Measurements from ENCODE around the gene PCNX2.

Gene PCNX2

GRCh38 chr1:233019778-233020325 lies 275.7 kb downstream of the PCNX2 start:
- ChIA-PET POLR2A (no interaction called here), CTCF (interaction anchor here (0.6 to 0.7 kb wide), 2 partner anchors 378 to 1216 kb away, joined by 3 to 4 read pairs; no protein-coding TSS in a partner anchor)
- H3K4me3 ChIP-seq (ENCODE audit: low read depth, low read length): no peak overlapping the region
- H3K27ac ChIP-seq (ENCODE audit: extremely low read depth, low read depth, low read length): no peak overlapping the region
- H3K36me3 ChIP-seq (ENCODE audit: control insufficient read depth in 2 of 2, insufficient read depth in 1 of 2, low read length in 2 of 2): peaks cover 3 to 22% of the 10 kb centered on the region in 2 experiments; a peak in 2 of 3 replicates
- H3K9me3 ChIP-seq (ENCODE audit: control insufficient read depth, insufficient read depth, low read depth, low read length): no peaks in the 10 kb centered on the region
- H3K4me1 ChIP-seq (ENCODE audit: control insufficient read depth, insufficient read depth, low read length): peaks cover 6% of the 10 kb centered on the region; the same call in 1 of the 2 replicates
- TF ChIP-seq ZNF624 (tag by site-specific recombination; IDR thresholded peaks at IDR 0.05) (no peak), IKZF3 (tag by site-specific recombination; IDR thresholded peaks at IDR 0.05) (no peak), ZNF791 (tag by site-specific recombination; IDR thresholded peaks at IDR 0.05) (no peak), OSR2 (tag by site-specific recombination; IDR thresholded peaks at IDR 0.05) (no peak), PRDM6 (tag by site-specific recombination; IDR thresholded peaks at IDR 0.05) (no peak), ZNF704 (tag by site-specific recombination; IDR thresholded peaks at IDR 0.05) (no peak), ZNF658 (tag by site-specific recombination; IDR thresholded peaks at IDR 0.05) (no peak), ZNF645 (tag by site-specific recombination; IDR thresholded peaks at IDR 0.05) (no peak), ZNF585B (tag by site-specific recombination; IDR thresholded peaks at IDR 0.05) (no peak), ZNF529 (tag by site-specific recombination; IDR thresholded peaks at IDR 0.05; ENCODE audit: insufficient replicate concordance) (no peak), ZNF24 (tag by site-specific recombination; IDR thresholded peaks at IDR 0.05) (no peak), ZNF660 (tag by site-specific recombination; IDR thresholded peaks at IDR 0.05) (no peak), ZNF155 (tag by site-specific recombination; IDR thresholded peaks at IDR 0.05) (no peak), ZNF174 (tag by site-specific recombination; IDR thresholded peaks at IDR 0.05) (no peak), ZNF10 (tag by site-specific recombination; IDR thresholded peaks at IDR 0.05) (no peak), ZNF777 (tag by site-specific recombination; IDR thresholded peaks at IDR 0.05; ENCODE audit: borderline replicate concordance) (no peak)

- H3K27ac ChIP-seq (ENCODE audit: extremely low read depth, low read depth, low read length): no peak overlapping the region
- H3K4me1 ChIP-seq (ENCODE audit: control insufficient read depth, insufficient read depth, low read length): peaks cover 6% of the 10 kb centered on the region; the same call in 1 of the 2 replicates
- H3K36me3 ChIP-seq (ENCODE audit: control insufficient read depth in 2 of 2, insufficient read depth in 1 of 2, low read length in 2 of 2): peaks cover 3 to 26% of the 10 kb centered on the region in 2 experiments; a peak in 2 of 3 replicates
- CTCF ChIA-PET: interaction anchor here (0.6 kb wide), 1 partner anchor 988 kb away, joined by 3 read pairs; no protein-coding TSS in a partner anchor
- H3K4me3 ChIP-seq (ENCODE audit: low read depth, low read length): no peak overlapping the region
- POLR2A ChIA-PET: no interaction called here
- no peaks in the 10 kb centered on the region for H3K9me3 ChIP-seq (ENCODE audit: control insufficient read depth, insufficient read depth, low read depth, low read length)
- TF ChIP-seq SCRT2 (tag by site-specific recombination; IDR thresholded peaks at IDR 0.05): no peak
- no peak for TF ChIP-seq MZF1 (tag by site-specific recombination; IDR thresholded peaks at IDR 0.05; ENCODE audit: borderline replicate concordance)
- TF ChIP-seq KLF1 (tag by site-specific recombination; IDR thresholded peaks at IDR 0.05): no peak
- no peak for TF ChIP-seq ZNF184 (tag by site-specific recombination; IDR thresholded peaks at IDR 0.05)
- TF ChIP-seq ZNF645 (tag by site-specific recombination; IDR thresholded peaks at IDR 0.05): no peak
- no peak for TF ChIP-seq TSHZ1 (tag by site-specific recombination; IDR thresholded peaks at IDR 0.05; ENCODE audit: borderline replicate concordance)
- no peak for TF ChIP-seq ZNF221 (tag by site-specific recombination; IDR thresholded peaks at IDR 0.05; ENCODE audit: borderline replicate concordance)
- TF ChIP-seq ZNF239 (tag by site-specific recombination; IDR thresholded peaks at IDR 0.05): no peak
- TF ChIP-seq FEZF1 (tag by site-specific recombination; IDR thresholded peaks at IDR 0.05): no peak
- TF ChIP-seq ZNF521 (tag by site-specific recombination; IDR thresholded peaks at IDR 0.05): no peak
- TF ChIP-seq ZNF335 (tag by site-specific recombination; conservative IDR thresholded peaks at IDR 0.05): no peak
- no peak for TF ChIP-seq ZNF654 (tag by site-specific recombination; IDR thresholded peaks at IDR 0.05; ENCODE audit: low read depth)
These were observed 276.4 kb downstream of the PCNX2 start for GRCh38 chr1:233019083-233019482.
